Mucosa of gallbladder (tissue), 1 donor: Measurements from ENCODE around the gene IREB2. TPM values are rescaled to one million over a fixed set of nuclear protein-coding genes. Genes with fewer than 3 reads are reported as not detected.

Source experiments
- DNase-seq: peaks from one replicate; pipeline ENCODE4 v3.0.0-alpha.2; 2020; ENCODE audit warnings: low spot score
- total RNA-seq: library from RNA; stranded (reverse); gene quantifications from one replicate; pipeline ENCODE4 v1.2.1, GENCODE V29; 2021
- donor health status: DM: no; HTN: no; CAD: no.

The IREB2 gene
- total RNA-seq, 1 donor from 2014 or later, result 45.5 TPM

- DNase-seq, result no peak
Measured at GRCh38 chr15:78407608-78408354, 30.2 kb upstream of the IREB2 start.

- DNase-seq, result no peak
Measured at GRCh38 chr15:78408355-78408640, 29.7 kb upstream of the IREB2 start.

- no peak for DNase-seq
Measured at GRCh38 chr15:78408961-78409360, 29.1 kb upstream of the IREB2 start.

GRCh38 chr15:78411061-78411460, 27.0 kb upstream of the IREB2 start:
- no peak for DNase-seq

- DNase-seq, result no peak
Measured at GRCh38 chr15:78414621-78415250, 23.3 kb upstream of the IREB2 start.

GRCh38 chr15:78415284-78415683, 22.7 kb upstream of the IREB2 start:
- DNase-seq, result no peak

- DNase-seq, result no peak
Measured at GRCh38 chr15:78417754-78418630, 20.0 kb upstream of the IREB2 start.

DNA sequence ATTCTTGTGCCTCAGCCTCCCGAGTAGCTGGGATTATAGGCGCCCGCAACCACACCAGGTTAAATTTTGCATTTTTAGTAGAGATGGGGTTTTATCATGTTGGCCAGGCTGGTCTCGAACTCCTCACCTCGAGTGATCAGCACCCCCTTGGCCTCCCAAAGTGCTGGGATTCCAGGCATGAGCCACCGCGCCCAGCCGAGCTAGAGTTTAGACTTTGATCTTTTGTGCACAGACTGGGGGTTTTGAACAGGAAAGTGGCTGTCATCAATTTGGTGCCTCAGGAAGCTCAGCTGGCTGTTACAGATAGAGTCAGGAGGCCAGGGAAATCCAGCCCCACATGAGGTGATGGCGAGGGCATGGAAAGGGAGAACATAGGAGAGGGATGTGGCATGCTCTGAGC, 19.3 kb upstream of the IREB2 start:
- peak; percentile 34 for DNase-seq

DNA sequence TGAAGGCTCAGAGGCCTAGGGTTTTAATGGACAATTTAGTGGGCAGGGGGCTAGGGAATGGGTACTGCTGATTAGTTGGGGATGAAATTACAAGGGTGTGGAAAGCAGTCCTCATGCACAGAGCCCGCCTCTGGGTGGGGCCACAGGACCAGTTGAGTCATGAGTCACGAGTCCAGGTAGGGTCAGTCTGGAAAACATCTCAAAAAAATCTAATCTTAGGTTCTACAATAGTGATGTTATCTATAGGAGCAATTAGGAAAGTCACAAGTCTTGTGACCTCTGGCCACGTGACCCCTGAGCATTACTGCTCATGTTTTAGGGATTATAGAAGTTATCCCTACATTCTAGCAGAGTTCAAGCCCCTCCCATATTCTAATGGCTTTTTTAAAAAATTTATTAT, 18.6 kb upstream of the IREB2 start:
- peak; percentile 26 for DNase-seq

- no peak for DNase-seq
Measured at GRCh38 chr15:78420220-78420619, 17.8 kb upstream of the IREB2 start.

DNA sequence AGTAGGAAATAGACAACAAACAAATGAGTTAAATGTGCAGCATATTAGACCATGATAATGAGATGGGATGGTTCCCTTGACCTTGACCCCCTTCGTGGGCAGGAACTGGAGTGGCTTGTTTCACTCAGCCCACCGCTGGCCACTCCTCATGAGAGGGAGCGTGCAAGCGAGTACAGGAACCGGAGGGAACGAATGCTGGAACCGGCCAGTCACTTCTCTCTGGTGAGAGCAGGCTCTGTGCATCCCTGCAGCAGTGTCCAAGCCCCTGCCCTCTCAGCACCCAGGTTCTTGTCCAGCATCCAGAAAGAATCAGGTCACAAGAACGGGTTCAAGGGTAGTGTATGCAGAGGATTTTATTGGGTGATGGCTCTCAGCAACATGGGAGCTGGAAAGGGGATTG, 17.2 kb upstream of the IREB2 start:
- DNase-seq, result no peak

DNA sequence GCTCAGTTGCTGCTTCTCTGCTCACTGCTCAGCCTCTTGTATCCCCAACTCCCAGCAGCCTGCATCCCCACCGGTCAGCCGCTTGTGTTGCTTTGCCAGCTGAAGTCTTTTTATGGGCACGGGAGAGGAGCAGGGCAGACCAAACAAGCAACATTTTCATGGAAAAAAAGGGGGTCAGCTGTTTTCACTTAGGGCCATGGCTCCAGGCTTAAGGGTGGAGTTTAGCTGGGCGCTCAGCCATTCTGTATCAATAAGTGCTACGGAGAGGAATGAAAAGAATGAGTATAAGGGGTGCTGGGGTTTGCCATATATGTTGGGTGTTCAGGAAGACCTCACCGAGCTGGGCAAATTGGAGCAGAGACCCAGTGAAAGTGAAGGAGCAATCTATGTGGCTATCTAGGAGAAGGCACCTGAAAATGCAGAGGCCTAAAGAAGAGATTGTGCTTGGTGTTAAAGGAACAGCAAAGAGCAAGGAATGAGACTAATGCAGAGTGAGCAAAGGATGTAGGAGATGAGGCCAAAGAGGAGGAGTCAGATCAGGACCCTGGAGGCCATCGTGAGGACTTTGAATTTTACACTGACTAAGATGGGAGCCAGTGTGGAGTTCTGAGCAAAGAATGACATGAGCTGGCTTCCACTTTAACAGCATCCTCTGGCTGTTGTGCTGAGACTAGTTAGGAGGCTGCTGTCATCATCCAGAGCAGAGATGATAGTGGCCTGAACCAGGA, 16.6 kb upstream of the IREB2 start:
- DNase-seq, result no peak

DNA sequence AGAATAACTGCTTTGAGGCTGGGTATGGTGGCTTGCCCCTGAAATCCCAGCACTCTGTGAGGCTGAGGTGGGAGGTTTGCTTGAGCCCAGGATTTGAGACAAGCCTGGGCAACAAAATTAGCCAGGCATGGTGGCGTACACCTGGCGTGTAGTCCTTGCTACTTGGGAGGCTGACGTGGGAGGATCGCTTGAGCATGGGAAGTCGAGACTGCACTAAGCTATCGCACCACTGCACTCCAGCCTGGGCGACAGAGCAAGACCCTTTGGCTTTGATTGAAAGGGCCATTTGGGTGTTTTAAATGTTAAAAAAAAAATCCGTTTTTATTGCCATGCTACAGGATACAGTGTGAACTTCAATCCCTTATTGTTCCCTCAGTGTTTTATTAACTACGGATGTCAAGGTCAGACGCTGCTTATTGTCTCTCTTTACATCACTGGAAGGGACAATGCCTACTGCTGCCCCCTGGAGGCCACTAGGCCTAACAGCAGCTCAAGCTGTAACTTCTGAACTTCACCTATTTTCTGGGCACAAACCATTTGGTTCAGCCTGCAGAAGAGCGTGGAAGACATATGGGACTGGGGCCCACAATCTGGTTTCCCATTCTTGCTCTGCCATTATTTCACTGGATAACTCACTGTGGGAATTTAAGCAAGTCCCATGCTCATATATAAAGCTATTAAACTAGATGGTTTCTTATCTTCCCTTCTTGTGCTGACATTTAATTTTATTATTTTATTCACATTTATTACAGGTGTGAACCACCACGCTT, 15.3 kb upstream of the IREB2 start:
- peak; percentile 78 for DNase-seq

DNA sequence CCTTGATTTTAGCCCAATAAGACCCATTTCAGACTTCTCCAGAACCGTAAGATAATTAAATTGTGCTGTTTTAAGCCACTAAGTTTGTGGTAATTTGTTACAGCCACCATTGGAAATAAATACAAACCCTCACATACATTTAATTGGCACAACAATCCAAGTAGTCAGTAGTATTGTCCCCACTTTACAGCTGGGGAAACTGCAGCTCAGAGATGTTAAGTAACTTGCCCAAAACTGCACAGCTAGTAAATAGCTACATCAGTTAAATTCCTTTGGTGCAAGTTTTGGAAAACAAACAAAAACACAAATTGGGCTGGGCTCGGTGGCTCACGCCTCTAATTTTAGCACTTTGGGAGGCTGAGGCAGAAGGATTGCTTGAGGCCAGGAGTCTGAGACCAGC, 13.3 kb upstream of the IREB2 start:
- DNase-seq, result no peak

DNA sequence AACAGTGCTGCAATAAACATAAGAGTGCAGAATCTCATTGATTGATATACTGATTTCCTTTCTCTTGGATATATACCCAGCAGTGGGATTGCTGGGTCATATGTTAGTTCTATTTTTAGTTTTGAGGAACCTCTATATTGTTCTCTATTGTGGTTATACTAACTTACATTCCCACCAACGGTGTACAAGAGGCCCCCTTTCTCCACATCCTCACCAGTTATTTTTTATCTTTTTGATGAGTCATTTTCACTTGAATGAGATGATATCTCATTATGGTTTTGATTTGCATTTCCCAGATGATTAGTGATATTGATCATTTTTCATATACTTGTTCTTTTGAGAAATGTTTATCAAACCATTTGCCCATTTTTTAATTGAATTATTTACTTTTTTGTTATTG, 12.4 kb upstream of the IREB2 start:
- DNase-seq, result no peak

- no peak for DNase-seq
Measured at GRCh38 chr15:78426300-78426699, 11.7 kb upstream of the IREB2 start.

DNA sequence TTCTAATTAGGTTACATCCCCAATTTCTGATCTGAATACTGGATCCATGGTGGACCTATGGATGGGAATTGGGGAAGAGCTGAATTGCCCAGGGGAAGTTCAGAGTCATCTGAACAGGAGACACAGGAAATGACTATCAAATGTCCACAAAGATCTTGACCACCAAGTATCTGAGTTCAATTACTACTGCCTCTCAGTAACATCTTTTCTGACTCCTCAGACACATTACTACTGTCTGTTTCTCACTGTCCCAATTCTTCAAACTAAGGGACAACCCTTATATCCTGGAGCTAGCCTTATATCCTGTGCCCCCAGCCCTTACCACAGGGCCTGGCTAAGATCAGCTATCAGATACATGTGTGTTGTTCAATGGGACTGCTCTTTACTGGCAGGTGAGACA, 10.1 kb upstream of the IREB2 start:
- no peak for DNase-seq

DNA sequence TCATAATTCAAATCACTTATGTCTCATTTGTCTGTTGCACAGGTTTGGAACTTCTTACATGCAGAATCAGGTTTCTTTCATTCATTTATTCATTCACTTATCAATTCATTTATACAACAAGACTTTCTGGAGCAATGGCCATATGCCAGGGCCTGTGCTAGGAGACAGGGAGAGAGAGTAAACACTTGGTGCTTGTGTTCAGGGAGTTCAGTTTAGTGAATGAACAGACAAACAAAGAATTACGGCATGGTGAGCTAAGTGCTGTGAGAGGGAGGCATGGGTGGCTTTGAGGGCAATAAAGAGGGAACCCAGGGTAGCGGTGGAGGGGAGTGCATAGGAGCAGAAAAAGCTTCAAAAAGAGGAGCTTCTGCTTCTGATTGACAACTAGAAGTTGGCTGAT, 8.5 kb upstream of the IREB2 start:
- no peak for DNase-seq

GRCh38 chr15:78431955-78432354, 6.1 kb upstream of the IREB2 start:
- DNase-seq, result no peak

GRCh38 chr15:78432664-78433063, 5.4 kb upstream of the IREB2 start:
- DNase-seq, result no peak

DNA sequence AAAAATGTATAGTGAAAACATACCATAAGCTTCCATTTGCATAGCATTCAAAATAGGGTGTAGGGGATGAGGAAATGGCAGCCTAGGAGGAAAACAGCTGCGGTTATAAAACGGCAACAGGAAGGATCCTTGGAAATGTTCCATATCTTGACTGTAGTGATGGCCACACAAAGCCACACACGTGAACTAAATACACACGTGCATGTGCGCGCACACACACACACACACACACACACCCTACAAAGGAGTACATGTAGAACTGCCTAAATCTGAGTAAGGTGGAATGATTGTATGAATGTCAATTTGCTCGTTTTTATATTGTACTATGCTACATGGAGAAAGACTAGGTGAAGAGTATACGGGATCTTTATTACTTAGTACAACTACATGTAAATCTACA, 3.9 kb upstream of the IREB2 start:
- no peak for DNase-seq
